Stromal cell of bone marrow (primary cell): ENCODE results near the gene APOBEC4.
"Not testable (repeated sequence)": the region's sequence is repeated elsewhere in the genome, so short reads cannot be mapped to it uniquely, and the experiment has no call there.

Experiments used
- DNase-seq: peaks from one replicate; pipeline ENCODE4 v3.0.0-alpha.2; 2012; ENCODE audit warnings: low read depth

APOBEC4 gene, protein sequence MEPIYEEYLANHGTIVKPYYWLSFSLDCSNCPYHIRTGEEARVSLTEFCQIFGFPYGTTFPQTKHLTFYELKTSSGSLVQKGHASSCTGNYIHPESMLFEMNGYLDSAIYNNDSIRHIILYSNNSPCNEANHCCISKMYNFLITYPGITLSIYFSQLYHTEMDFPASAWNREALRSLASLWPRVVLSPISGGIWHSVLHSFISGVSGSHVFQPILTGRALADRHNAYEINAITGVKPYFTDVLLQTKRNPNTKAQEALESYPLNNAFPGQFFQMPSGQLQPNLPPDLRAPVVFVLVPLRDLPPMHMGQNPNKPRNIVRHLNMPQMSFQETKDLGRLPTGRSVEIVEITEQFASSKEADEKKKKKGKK

GRCh38 chr1:183652547-183653461 is at the start of gene APOBEC4:
Gene APOBEC4 (minus strand): TSS chr1:183653316. CDS start chr1:183648781, 4,535 bp downstream.
- DNase-seq, result no peak

DNA sequence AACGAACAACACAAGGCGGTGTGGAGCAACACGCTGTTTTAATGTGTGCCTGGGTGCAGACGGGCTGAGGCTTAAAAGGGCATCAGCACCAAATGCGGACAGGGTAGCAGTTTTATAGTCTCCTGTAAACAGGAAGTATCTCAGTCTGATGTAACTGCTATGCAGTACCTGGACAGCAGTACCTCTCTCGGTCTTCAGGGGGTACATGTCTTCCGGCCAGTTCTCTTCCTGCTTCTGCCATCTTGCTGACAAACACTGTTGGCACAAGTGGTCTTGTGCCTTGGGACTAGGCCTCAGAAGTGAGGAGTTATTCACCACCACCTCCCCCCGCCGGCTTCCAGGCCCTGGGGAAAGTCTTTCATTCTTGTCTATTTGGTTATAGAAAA is 49.7 kb upstream of the APOBEC4 start:
- DNase-seq, result no peak

DNA sequence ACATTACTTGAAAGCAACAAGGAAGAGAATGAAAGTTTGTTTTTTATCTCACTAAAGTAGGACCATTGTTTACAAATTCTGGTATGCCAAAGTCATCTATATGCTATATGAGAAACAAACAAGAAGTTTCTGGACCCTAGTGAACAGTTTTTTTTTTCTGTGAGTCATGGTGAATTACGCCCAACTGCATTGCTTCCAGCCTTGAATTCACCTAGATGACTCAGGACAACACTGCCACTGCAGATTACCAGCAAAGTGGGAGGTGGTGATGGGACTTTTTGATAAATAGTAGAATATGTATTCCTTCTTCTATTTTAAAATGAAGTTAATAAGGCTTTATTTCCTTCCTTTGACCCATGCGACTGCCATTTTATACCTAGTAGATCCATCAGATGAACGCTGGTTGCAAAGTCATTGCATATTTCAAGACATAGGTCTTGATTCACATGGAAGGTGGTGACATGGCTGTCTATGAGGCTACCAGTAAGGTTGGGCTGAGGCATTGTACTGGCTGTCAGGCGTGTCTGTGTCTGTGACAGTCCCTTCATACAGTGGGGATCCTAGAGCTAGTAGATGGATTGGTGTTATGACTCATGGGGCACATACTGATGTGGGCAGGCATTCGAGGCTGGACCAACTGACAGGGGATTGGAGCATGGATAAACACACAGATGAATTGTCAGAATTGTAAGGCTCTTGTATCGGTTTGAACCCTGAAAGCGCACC is 49.1 kb upstream of the APOBEC4 start:
- no peak for DNase-seq

DNA sequence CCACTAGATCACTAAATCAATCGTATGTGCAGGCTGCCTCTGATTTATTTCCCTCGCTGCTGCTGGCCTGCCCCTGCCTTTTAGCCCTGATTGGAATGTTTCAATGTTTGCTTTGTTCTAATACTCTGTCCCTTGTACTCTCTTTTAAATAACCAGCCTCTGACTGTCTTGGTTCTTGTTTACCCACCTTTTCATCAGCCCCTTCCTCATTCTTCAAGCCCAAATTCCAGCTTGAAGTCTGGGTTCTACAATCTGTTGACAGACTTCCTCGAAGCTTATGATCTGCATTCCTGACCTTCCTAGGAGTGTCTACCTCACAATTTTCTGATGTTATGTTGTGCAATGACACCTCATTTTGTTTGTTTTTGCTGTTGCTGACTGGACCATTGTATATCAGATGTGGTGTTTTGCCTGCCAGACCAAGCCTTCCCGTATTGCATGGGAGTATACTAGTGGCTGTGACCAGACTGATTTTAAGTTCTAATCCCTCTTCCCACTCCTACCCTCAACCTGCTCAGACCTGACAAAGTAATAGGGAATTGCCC is 46.6 kb upstream of the APOBEC4 start:
- DNase-seq, result no peak

DNA sequence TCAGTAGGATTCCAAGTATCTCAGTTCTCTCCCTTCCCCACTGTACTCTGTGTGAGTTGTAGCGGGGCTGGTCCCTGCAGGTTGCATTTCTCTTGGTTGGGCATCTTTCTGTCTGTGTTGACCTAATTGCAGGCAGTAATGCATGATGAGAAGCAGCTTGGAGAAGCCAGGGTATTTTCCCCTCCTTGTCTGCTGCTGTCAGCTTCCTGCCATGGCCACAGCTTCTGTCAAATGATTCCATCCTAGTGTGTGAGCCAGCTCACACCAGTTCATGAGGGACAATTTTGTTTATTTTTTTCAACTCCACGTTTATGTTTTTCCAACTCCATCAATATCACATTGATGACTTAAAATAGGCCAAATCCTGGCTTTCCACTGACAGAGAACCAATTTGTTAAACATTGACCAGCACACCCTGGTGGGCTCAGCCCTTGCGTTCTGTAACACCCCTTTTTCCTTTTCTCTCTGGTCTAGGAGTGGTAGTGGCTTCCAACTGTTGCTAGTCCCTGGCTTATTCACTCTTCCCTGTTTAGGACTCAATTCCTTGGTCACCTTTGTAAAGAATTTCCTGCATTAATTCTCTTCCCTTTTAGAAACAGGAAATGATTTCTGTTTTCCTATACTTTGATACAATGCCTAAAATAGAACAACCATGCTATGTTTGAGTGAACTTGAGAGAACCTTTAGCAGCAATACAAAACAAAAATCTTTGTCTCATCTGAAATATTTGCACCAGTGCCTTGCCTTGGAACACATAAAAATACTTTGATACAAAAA is 44.9 kb upstream of the APOBEC4 start:
- no peak for DNase-seq

GRCh38 chr1:183696981-183697380 is 43.9 kb upstream of the APOBEC4 start:
- DNase-seq, result no peak

DNA sequence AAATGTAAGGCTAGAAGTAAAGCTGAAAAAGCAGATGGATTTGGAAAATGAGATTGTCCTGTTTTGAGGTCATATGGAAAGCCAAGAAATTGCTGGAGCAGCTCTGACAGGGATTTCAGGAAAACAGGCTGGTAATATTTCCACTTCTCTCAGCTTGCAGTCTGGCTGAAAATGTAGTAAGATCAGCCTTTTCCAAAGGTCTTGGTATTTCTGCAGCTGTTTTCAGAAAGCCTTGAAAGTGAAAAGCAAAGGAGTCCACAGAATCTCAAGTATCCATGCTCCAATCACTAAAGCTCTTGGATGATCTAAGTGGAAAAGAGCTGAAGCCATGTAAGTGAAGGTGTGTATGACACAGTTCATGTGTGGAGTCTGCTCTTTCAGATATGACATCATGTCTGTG is 41.6 kb upstream of the APOBEC4 start:
- DNase-seq, result no peak

GRCh38 chr1:183694066-183694465 is 41.0 kb upstream of the APOBEC4 start:
- DNase-seq, result peak; percentile 5

GRCh38 chr1:183693521-183693920 is 40.4 kb upstream of the APOBEC4 start:
- DNase-seq, result no peak

GRCh38 chr1:183689762-183690204 is 36.7 kb upstream of the APOBEC4 start:
- DNase-seq, result no peak

DNA sequence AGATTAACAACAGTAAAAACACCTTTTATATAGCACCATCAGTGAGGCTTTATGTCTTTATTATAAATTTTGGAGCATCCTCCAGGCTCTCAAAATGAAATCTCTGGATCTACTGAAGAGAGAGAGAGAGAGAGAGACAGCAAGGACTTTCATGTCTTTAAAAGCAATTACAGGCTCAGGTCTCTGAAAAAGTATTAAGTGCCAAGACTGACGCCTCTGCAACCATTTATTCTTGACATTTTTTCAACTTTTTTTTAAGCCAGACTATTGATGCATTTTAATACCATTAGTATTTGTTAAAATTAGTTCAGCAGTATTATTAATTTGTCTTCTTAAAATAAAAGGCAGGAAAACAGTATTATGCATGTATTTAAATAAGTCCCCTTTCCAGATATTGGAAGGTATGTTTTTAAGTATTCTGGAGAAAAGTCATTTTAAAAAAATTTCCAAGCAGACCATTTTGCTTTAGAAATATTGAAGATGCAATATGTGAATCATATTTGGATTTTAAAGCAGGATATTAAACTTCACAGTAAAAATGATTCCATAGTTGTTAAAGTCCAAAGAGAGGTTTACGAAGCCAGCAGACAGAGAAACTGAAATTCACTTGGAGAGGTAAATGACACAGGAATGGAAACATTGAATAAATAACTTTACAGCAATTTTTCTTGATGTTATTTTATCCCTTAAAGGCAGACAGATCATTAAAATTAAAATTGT is 35.4 kb upstream of the APOBEC4 start:
- no peak for DNase-seq

DNA sequence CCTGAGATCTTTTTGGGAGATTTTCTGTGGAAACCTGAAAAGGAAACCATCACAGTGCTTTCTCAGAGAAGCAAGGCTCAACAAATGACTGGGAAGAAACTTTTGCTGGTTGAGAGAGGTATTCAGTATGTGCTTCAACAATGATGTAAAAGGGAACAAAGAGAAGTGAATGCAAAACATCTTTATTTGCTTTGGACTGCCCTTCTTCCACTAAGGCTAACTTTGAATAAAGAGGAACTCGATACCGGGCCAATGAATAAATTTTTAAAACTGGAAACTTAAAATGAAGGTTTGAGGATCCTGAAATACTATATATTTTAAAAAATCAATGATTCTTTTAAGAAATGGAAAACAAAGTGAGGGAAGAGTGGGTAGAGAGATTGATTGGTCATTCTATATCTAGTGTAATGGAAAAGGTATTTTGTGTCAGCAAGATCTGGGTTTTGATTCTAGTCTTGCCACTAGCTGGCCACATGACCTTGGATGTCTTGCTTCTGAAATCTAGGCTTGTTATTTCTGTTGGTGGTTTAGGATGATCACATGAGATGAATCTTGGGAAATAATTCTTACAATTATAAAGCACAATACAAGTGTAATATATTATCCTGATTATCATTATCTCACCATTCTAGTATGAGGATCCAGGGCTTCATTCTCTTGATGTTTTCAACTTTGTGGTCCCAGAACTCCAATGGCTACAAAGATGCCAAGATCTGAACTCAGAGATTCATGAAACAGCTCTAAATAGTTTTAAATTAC is 34.6 kb upstream of the APOBEC4 start:
- peak; percentile 13 for DNase-seq

DNA sequence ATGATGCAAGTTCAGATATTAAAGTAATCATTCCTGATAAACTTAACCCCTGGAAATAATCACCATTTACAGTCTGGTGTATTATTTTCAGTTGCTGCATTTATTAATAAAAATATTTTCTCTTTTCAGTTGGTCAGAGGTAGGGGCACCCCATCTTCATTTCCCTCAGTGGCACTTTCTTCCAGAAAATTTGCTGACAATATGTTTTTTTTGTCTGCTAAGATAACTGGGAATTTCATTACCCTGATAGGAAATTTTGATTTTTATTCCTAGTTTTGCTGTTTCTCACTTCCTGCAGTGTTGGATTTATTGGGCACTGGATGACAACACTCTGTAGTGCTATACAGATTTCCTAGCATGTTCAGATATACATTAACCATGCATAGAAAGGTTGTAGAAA is 33.1 kb upstream of the APOBEC4 start:
- no peak for DNase-seq

DNA sequence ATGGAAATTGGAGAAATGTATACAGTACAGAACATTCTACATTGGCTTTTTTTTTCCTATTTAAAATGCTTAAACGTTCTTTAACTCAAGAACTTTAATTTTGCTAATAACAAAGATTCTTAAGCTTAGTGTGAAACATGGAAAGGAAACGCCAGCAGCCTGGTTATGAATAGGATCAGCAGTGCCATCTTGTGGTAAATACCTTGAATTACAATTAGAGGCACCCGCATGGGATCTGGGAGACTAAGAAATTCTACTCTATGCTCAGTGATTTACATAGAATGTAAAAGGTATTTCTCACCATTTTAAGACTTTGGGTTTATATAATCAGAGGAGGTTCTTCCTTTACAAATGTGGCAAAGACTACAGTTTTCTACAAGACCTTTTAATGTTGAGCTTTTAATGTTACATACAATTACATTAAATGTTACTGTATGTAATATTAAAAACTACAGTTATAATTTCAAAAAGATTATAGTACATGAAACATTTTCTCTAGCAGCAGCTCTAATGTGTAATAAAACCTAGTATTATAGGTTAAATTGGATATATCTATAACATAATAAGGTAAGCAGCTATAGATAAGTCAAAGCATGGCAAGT is 32.1 kb upstream of the APOBEC4 start:
- DNase-seq, result peak; percentile 20

DNA sequence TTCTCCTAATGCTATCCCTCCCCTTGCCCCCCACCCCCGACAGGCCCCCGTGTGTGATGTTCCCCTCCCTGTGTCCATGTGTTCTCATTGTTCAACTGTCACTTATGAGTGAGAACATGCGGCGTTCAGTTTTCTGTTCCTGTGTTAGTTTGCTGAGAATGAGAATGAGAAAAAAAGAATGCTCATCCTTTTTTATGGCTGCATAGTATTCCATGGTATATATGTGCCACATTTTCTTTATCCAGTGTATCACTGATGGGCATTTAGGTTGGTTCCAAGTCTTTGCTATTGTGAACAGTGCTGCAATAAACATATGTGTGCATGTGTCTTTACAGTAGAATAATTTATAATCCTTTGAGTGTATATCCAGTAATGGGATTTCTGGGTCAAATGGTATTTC is 26.2 kb upstream of the APOBEC4 start:
- not testable (repeated sequence) for DNase-seq

GRCh38 chr1:183678819-183679218 is 25.7 kb upstream of the APOBEC4 start:
- DNase-seq, result no peak

DNA sequence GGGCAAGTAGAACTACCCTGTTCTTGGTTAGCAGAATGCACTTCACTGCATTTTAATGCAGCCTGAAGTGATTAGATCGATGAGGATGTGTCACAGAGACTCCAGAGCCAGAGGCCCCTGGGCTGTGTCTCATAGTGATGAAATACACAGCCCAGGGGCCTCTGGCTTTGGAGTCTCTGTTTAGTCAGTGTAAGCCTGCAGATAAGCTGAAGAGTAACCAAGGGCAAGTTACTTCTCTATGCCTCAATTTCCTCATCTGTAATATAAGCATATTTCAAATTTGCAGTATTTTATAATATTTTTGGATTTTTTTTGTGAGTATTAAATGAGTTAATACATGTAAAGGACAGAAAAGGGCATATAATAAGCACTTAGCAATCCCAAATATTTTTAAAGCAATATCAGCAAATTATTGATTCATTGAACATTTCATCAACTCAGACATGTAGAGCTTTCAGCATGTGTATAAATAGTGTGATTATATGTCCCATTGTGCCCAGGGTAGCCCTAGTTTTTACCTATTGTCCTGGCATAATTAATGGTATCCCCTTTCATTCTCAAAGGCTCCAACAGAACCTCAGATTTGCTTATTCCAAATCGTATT is 23.6 kb upstream of the APOBEC4 start:
- DNase-seq, result peak; percentile 44

GRCh38 chr1:183675883-183676585 is 22.9 kb upstream of the APOBEC4 start:
- no peak for DNase-seq
